Hepatocyte (in vitro differentiated cells): ENCODE measurements around the gene SP8.

ENCODE experiments used
- EZH2 ChIP-seq: fragments of 200-600 bp; sonication (generic); IDR thresholded peaks from 2 replicates; pipeline ENCODE4 v1.6.1; 2016; ENCODE audit warnings: antibody characterized with exemption, mild to moderate bottlenecking, borderline replicate concordance
- EZH2phosphoT487 ChIP-seq: fragments of 200-600 bp; sonication (generic); IDR thresholded peaks from one replicate; pipeline ENCODE4 v1.6.1; 2018; ENCODE audit warnings: antibody characterized with exemption, mild to moderate bottlenecking, low read depth, moderate library complexity; ENCODE audit not compliant: unreplicated experiment, severe bottlenecking

DNA sequence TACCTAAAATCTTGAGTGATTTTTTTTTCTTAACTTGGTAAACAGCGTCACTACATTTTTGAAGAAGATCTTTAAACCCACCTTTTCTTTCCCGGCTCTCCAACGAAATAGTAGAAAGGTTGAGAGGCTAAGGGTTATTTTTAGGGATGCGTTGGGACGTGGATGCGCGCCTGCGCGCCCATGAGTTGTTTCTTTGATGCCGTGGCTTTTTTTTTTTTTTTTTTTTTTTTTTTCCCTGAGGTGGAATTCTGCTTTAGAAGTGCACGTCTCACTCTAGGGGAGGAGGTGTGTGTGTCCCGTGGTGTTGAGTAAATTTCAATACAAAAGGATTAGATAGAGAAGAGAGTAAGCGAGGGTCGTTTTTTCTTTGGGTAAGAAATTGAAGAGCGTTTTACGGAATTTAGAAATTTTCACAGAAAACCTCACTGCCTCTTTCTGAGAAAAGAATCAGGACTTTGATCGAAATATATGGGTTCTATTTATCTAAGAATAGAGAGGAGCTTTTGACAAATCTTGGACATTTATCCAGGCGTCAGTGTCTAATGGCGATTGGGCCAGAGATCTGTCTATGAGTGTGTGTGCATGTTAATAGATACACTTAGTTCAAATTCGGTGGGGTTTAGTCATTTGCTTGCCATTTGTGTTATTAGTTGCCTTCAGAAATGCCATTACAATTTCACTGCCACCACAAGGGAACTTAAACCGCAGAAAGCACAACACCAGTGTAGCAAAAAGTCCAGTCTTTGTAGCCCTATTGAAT is 1.2 kb upstream of the SP8 start:
- peak; percentile 5 for TF ChIP-seq EZH2phosphoT487
- no peak for TF ChIP-seq EZH2
